HG03521 (cell line): ENCODE results near the gene CHRFAM7A.
"Not testable (repeated sequence)": the region's sequence is repeated elsewhere in the genome, so short reads cannot be mapped to it uniquely, and the experiment has no call there.

Source experiments
- ATAC-seq: cut with Tn5 transposase; IDR thresholded peaks from one replicate; pipeline ENCODE4 v1.9.1; 2021; ENCODE audit warnings: mild to moderate bottlenecking, moderate library complexity; ENCODE audit not compliant: unreplicated experiment

The CHRFAM7A gene

DNA sequence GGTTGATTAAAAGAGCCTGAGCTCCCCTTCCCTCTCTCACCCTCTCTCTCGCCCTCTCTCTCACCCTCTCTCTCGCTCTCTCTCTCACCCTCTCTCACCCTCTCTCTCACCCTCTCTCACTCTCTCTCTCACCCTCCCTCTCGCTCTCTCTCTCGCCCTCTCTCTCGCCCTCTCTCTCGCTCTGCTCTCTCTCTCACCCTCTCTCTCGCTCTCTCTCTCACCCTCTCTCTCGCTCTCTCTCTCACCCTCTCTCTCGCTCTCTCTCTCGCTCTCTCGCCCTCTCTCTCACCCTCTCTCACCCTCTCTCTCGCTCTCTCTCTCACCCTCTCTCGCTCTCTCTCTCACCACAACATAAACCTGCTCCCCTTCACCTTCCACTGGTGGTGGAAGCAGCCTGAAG lies 67.2 kb downstream of the CHRFAM7A start:
- not testable (repeated sequence) for ATAC-seq

DNA sequence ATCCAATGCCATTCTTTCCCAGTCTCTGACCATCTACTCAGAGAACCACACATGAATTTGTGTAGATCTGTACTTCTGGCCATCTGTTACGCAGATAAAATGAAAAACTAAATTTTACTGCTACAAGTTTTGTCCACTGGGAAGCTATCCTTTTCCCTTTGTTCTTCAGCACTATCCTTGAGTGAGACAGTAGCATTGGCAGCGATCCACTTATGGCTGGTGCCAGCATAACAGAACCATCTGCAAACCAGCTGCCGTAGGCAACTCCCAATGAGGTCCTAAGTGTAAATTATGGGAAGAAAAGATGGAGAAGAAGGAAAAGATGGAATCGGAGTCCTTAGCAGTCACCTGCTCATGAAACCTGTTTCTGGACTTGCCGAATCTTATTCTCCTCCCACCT lies 72.3 kb downstream of the CHRFAM7A start:
- not testable (repeated sequence) for ATAC-seq

DNA sequence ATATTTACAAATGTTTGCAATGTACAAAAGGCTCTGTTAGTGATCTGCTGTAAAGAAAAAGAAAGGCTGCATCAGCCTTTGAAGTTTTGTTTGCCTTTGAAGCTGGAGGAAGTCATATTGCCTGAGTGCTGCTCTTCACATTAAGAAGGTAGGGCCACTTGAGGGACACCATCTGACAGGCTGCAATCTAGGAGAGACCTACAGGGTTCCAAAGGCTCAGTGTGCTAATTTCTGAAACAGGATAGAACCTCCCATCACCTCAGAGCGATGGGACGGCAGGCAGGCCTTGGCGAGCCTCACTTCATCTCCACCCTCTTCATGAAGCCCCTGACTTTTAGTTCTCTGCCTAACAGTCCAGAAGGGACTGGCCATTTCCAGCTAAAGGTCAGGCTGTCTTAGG lies 77.6 kb downstream of the CHRFAM7A start:
- ATAC-seq, result not testable (repeated sequence)

DNA sequence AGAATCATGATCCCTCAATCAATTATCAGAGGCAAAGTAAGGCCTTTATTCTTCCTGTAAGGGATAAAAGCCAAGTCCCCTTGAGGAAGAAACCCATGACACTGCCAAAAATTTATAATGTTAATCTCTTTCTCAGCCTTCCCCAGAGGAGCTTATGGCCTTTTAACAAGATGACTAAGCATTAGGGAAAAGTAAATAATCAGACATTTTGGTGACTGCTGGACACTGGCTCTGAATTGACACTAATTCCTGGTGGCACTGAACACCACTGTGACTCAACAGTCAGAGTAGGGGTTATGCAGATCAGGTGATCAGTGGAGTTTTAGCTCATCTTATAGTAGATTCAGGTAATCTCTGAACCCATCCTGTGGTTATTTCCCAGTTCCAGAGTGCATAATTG lies 82.8 kb downstream of the CHRFAM7A start:
- not testable (repeated sequence) for ATAC-seq
